Muscle of leg (tissue), 11 donors: ENCODE data around the gene PHF23. TPM values are rescaled to one million over a fixed set of nuclear protein-coding genes. Genes with fewer than 3 reads are reported as not detected.

Experiments
- DNase-seq: peaks from one replicate; pipeline ENCODE4 v3.0.0; 2013
- H3K27ac ChIP-seq: one replicate; pipeline ENCODE4 v1.5.1; 2013; ENCODE audit warnings: mild to moderate bottlenecking, low read length, control low read depth
- H3K27me3 ChIP-seq: one replicate; pipeline ENCODE4 v1.6.1; 2013; ENCODE audit warnings: low read length; ENCODE audit not compliant: control insufficient read depth, insufficient read depth
- H3K36me3 ChIP-seq: one replicate; pipeline ENCODE4 v1.6.1; 2013; ENCODE audit warnings: low read length; ENCODE audit not compliant: control insufficient read depth, insufficient read depth
- H3K4me1 ChIP-seq: one replicate; pipeline ENCODE4 v1.6.1; 2013; ENCODE audit warnings: low read length; ENCODE audit not compliant: control insufficient read depth, insufficient read depth
- H3K4me3 ChIP-seq: one replicate; pipeline ENCODE4 v1.5.1; 2013; ENCODE audit warnings: low read length, control low read depth
- H3K9me3 ChIP-seq: replicated peaks from 2 replicates; pipeline ENCODE4 v1.6.1; 2013; ENCODE audit warnings: low read depth, low read length; ENCODE audit not compliant: control insufficient read depth
- WGBS: methylation state at CpG from one replicate; pipeline ENCODE4 v1.1.5; 2013; ENCODE audit warnings: missing lambda C conversion rate; ENCODE audit not compliant: insufficient coverage; 5-methylcytosine and 5-hydroxymethylcytosine counted together
- polyA plus RNA-seq, 8 donors: library from polyadenylated mRNA; unstranded; fragments of 120-200 nt; gene quantifications; one replicate each; pipeline versions ENCODE4 v1.2.1 to v1.2.3, GENCODE V29; 2013; ENCODE audit warnings: inconsistent platforms in 1 of 8, low replicate concordance in 1 of 8; ENCODE audit not compliant: insufficient read length in 8 of 8, insufficient read depth in 1 of 8
- total RNA-seq: library from RNA; stranded (reverse); fragments of 120-200 nt; gene quantifications from one replicate; pipeline ENCODE4 v1.2.4, GENCODE V29; 2013

The PHF23 gene
- total and polyA plus RNA-seq, 9 donors = 29.1 to 47.8 (median 39.7) TPM

GRCh38 chr17:7228920-7229319 is 10.3 kb downstream of the PHF23 start:
- Histone ChIP-seq H3K4me1 (peaks cover 20% of the 10 kb centered on the region), H3K36me3 (peaks cover 68% of the 10 kb centered on the region), H3K27me3 (no peaks in the 10 kb centered on the region), H3K4me3 (no peak overlapping the region), H3K9me3 (no peaks in the 10 kb centered on the region), H3K27ac (no peak overlapping the region)
- 94% methylated on average over 8 of the region's 14 CpGs for WGBS
- no peak for DNase-seq

GRCh38 chr17:7226721-7227710 is 12.2 kb downstream of the PHF23 start:
- peaks cover 18% of the 10 kb centered on the region for H3K4me1 ChIP-seq
- H3K9me3 ChIP-seq = no peaks in the 10 kb centered on the region
- no peak overlapping the region for H3K4me3 ChIP-seq
- no peak for DNase-seq
- H3K27me3 ChIP-seq = no peaks in the 10 kb centered on the region
- no peak overlapping the region for H3K27ac ChIP-seq
- WGBS = 94% methylated on average over 29 of the region's 31 CpGs
- H3K36me3 ChIP-seq = peaks cover 87% of the 10 kb centered on the region

GRCh38 chr17:7225711-7226331 is 13.4 kb downstream of the PHF23 start:
- no peak for DNase-seq
- 78% methylated on average over 8 of the region's 21 CpGs for WGBS
- Histone ChIP-seq H3K4me1 (peaks cover 29% of the 10 kb centered on the region), H3K27me3 (no peaks in the 10 kb centered on the region), H3K36me3 (peaks cover 99% of the 10 kb centered on the region), H3K9me3 (no peaks in the 10 kb centered on the region), H3K27ac (no peak overlapping the region), H3K4me3 (no peak overlapping the region)

GRCh38 chr17:7224661-7225111 is 14.6 kb downstream of the PHF23 start:
- Histone ChIP-seq H3K27ac (no peak overlapping the region), H3K4me3 (no peak overlapping the region), H3K27me3 (no peaks in the 10 kb centered on the region), H3K9me3 (no peaks in the 10 kb centered on the region), H3K36me3 (peaks cover 88% of the 10 kb centered on the region), H3K4me1 (peaks cover 36% of the 10 kb centered on the region)
- WGBS = 74% methylated on average over 10 of the region's 15 CpGs
- DNase-seq = no peak

GRCh38 chr17:7224110-7224509 is 15.1 kb downstream of the PHF23 start:
- Histone ChIP-seq H3K9me3 (no peaks in the 10 kb centered on the region), H3K36me3 (peaks cover 82% of the 10 kb centered on the region), H3K4me1 (peaks cover 41% of the 10 kb centered on the region), H3K27ac (peak overlapping the region; percentile 35), H3K27me3 (no peaks in the 10 kb centered on the region), H3K4me3 (no peak overlapping the region)
- DNase-seq = no peak
- WGBS = 90% methylated on average over 2 of the region's 10 CpGs

- Histone ChIP-seq H3K36me3 (peaks cover 75% of the 10 kb centered on the region), H3K27me3 (no peaks in the 10 kb centered on the region), H3K4me3 (no peak overlapping the region), H3K9me3 (no peaks in the 10 kb centered on the region), H3K27ac (no peak overlapping the region), H3K4me1 (peaks cover 48% of the 10 kb centered on the region)
- WGBS = 79% methylated on average over 3 of the region's 4 CpGs
- no peak for DNase-seq
Measured at GRCh38 chr17:7223375-7223774, 15.9 kb downstream of the PHF23 start.

GRCh38 chr17:7222972-7223292 is 16.3 kb downstream of the PHF23 start:
- no peaks in the 10 kb centered on the region for H3K9me3 ChIP-seq
- WGBS = 90% methylated on average over 2 of the region's 7 CpGs

GRCh38 chr17:7222093-7222971 is 16.9 kb downstream of the PHF23 start:
- H3K4me1 ChIP-seq = peaks cover 57% of the 10 kb centered on the region
- no peak overlapping the region for H3K27ac ChIP-seq
- peak; percentile 59 for DNase-seq
- peaks cover 65% of the 10 kb centered on the region for H3K36me3 ChIP-seq
- no peaks in the 10 kb centered on the region for H3K27me3 ChIP-seq
- WGBS = 68% methylated on average over 13 of the region's 15 CpGs
- H3K9me3 ChIP-seq = no peaks in the 10 kb centered on the region
- H3K4me3 ChIP-seq = no peak overlapping the region

More at GRCh38 chr17:7222972-7223292, 16.3 kb downstream of the PHF23 start:
- Histone ChIP-seq H3K27ac (no peak overlapping the region), H3K36me3 (peaks cover 71% of the 10 kb centered on the region), H3K4me3 (no peak overlapping the region), H3K27me3 (no peaks in the 10 kb centered on the region), H3K4me1 (peaks cover 52% of the 10 kb centered on the region)
- no peak for DNase-seq

- Histone ChIP-seq H3K27ac (peak overlapping the region; percentile 1), H3K4me3 (no peak overlapping the region), H3K4me1 (peaks cover 63% of the 10 kb centered on the region), H3K9me3 (no peaks in the 10 kb centered on the region), H3K36me3 (peaks cover 56% of the 10 kb centered on the region), H3K27me3 (no peaks in the 10 kb centered on the region)
- peak; percentile 43 for DNase-seq
- 85% methylated on average over 9 of the region's 10 CpGs for WGBS
Measured at GRCh38 chr17:7221278-7222092, 17.8 kb downstream of the PHF23 start.
